ENCODE measurements around the gene TBL1Y.

DNA sequence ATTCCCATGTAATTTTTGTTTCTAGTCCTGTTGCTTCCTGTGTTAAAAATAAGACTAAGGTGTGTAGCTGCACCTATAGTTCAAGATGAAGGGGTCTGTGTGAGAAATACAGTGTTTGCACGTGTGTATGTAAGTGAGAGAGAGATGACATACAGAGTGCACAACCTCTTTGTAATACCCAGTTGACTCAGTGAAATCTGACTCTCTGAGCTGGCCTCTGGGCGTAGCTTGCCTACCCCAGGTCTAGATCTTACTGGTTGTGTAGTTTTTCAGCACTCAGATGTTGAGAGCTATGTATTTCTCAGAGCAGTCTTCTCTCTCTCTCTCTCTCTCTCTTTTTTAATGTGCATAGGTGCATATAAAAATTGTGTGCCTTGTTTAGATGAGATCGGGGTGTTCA is 56.0 kb downstream of the TBL1Y start:
- TF ChIP-seq, protein P1, sequence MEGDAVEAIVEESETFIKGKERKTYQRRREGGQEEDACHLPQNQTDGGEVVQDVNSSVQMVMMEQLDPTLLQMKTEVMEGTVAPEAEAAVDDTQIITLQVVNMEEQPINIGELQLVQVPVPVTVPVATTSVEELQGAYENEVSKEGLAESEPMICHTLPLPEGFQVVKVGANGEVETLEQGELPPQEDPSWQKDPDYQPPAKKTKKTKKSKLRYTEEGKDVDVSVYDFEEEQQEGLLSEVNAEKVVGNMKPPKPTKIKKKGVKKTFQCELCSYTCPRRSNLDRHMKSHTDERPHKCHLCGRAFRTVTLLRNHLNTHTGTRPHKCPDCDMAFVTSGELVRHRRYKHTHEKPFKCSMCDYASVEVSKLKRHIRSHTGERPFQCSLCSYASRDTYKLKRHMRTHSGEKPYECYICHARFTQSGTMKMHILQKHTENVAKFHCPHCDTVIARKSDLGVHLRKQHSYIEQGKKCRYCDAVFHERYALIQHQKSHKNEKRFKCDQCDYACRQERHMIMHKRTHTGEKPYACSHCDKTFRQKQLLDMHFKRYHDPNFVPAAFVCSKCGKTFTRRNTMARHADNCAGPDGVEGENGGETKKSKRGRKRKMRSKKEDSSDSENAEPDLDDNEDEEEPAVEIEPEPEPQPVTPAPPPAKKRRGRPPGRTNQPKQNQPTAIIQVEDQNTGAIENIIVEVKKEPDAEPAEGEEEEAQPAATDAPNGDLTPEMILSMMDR (IDR thresholded peaks at IDR 0.05) = no peak
- no peak for TF ChIP-seq POLR2AphosphoS5 (IDR thresholded peaks at IDR 0.05)
